GM12892 (cell line): ENCODE measurements around the gene EPX.

Experiments used
- POLR2A ChIP-seq: IDR thresholded peaks from 2 replicates; pipeline ENCODE4 v1.6.1; 2011; ENCODE audit warnings: low read depth, low read length, control low read depth
- POLR2AphosphoS5 ChIP-seq: IDR thresholded peaks from 2 replicates; pipeline ENCODE4 v1.6.1; 2011; ENCODE audit warnings: low read depth, low read length, control low read depth
- TAF1 ChIP-seq: IDR thresholded peaks from 2 replicates; pipeline ENCODE4 v1.6.1; 2011; ENCODE audit warnings: low read depth, mild to moderate bottlenecking, control low read depth, low read length, borderline replicate concordance

GRCh38 chr17:58233543-58233942 is 41.0 kb downstream of the EPX start:
- no peak for TF ChIP-seq POLR2A
- no peak for TF ChIP-seq POLR2AphosphoS5
- no peak for TF ChIP-seq TAF1
